Measurements from ENCODE around the gene SERPINE2.

The SERPINE2 gene

DNA sequence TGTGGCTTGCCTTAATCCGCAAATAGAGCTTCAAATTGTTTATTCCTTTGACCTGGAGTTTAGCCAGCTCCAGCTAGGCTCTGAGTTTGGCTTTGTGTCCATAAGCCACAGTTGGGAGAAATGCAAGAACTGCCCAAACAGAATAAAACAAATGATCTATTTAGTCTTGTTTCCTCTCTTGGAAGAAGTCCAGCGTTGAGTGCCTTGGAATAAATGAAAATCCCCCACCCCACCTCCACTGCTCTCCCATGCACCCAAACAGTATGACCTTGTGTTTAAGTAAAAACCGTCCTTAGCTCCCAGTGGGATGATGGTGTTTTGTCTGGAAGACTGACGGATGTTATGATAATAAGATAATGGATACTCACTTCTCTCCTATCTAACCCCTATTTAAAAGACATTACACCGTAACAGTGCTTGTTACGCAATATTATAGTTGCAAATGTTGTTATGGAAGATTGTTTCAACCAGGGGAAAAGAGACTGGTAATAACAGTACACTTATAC lies 3.2 kb upstream of the SERPINE2 start:
- DNase-seq = no peak

DNA sequence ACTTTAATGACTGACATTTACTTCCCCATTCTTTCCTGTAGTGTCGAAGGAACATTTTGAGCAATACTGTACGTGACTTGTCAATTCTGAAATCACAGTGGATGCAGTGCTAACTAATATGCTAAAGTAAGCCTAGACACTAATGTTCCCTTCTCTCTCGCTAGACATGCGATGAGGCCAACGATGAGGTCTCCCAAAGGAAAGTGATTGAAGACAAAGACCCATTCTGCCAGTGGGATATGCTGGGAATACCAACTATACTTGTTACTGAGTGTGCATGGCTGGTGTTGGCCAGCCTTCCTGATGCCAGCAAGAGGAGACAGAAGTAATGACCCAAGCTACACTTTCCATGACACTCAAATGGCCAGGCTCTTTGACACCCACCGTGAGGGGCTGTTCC lies 2.5 kb upstream of the SERPINE2 start:
- no peak for DNase-seq

DNA sequence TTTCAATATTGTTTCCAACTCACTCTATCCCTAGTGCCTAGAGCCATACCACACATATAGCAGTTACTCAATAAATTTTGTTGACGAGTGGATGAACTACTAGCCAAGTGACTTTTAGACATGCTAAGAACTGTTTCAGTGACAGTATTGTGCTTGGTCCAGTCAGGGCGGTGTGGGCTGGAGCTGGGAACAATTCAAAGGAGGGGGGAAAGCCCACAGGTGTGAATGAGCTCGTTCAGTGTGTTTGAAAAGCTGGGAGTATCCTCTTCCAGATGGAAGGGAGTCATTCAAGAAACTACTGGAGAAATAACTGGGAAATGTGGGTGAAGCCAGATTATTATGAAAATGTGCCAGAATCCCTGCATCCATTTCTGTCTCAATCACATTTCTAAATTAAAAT lies 1.7 kb upstream of the SERPINE2 start:
- no peak for DNase-seq

DNA sequence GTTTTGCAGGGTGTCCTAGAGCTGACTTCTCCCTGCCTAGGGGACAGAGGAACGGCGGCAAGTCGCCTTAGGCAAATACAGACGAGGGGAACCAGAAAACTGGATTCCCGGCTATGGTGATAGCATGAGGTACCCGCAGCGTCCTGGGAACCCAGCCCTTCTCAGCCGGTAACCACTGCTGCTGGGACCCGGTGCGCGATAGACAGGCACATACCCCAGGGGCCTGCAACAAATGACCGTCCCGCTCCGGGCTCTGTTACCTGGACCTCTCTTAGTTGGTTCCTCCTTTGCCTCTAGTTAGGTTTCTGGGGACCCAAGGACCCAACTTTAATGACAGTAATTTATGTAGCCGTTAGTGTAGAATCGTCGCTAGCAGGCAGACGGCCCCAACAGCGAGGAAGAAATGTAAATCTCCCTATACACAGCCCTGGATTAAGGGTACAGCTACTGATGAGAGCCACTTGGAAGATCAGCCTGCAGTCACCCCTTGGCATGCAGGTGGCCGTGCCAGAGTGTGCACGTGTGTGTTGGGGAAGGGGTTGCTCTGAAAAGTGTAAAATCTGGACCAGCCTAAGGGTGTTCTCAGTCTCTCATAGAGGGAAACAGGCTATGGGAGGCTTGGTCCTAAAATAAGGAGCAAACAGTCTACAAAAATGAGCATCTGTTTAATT lies 819 bp upstream of the SERPINE2 start:
- no peak for DNase-seq

DNA sequence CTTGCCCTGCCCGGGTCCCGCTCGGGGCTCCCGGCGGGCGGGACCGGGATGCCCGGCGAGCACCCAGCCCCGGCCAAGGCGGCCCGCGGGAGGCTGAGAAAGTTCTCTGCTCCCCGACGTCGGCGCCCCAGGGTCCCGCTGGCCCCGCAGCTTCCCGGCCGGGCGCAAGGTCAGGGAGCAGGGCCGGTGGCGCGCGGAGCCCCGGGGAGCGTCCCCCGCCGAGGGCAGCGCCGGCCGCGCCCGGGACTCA lies 331 bp downstream of the SERPINE2 start:
- DNase-seq = no peak

DNA sequence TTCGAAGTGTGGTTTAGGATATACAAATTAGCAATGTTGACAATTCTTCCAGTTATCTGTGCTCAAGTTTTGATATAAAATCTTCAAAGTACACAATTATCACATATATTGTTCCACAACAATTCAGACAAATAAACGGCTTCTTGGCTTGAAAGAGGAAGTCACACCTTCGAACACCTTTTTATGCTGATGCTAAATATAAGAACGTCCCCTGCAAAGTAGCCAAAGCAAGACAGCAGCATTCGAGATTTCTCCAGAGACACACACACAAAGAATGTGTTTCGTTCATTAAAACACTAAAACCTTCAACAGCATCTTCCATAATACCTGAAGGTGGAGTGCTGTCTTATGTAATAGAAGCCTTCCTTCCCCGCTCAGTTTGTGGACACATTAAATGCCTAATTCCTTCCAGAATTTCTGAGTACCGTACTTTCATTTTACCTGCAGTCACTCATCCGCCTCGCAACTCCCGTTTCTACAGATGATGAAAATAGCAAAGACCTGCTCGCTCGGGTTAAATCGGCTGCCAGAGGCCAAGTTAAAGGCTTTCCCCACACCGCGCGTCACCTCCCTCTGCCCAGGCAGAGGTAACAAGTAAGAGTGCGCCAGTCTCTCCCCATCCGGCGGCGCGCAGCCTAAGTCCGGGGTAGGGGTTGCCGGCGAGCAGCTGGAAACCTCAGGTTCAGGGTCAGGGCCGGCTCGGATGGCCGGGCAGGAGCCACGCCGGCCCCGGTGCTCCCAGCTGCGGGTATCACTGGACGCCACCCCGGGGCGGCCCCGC lies 847 bp downstream of the SERPINE2 start:
- no peak for DNase-seq

DNA sequence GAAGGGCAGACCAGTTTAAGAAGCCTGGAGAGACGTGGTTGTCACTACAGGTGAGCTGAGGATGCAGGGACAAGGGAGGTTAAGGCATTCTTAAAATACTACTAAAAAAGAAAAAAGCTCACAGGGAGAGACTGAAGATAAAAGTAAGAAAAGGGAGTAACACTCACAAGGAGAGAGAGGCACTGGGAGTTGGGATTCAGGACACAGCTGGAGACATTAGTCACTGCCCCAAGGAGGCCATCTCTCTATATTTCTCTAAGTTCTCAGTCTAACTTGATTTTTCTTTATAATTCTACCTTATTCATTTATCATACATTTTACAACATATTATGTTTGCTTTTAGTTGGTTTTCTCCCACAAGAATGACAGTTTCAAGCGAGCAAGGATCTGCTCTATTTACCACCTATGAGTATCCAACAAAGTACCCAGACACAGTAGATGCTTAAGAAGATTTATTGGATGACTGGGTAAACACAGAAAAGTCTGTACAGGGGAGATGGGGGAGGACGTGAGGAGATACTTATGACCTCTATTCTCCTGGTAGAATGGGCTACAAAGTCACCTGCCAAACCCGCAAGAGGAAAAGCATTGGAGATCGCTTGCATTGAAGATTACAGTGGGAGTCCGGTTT lies 2.2 kb downstream of the SERPINE2 start:
- no peak for DNase-seq

DNA sequence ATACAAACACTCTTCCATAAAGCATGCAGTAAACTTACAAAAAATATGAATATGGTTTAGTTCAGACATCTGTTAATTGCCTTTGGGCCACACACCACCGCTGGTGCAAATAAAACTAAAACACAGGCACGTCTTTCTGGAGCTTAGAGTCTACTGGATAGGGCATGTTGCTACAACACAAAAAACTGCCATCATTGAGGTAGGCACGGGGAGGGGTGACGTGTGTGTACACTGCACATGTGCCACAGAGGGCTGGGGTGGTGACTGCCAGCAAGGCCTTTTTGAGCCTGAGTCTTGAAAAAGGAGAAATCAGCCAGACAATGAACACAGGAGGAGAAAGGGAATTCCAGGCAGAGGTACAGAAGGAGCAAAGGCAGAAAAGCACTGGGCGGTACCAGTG lies 5.1 kb downstream of the SERPINE2 start:
- no peak for DNase-seq

DNA sequence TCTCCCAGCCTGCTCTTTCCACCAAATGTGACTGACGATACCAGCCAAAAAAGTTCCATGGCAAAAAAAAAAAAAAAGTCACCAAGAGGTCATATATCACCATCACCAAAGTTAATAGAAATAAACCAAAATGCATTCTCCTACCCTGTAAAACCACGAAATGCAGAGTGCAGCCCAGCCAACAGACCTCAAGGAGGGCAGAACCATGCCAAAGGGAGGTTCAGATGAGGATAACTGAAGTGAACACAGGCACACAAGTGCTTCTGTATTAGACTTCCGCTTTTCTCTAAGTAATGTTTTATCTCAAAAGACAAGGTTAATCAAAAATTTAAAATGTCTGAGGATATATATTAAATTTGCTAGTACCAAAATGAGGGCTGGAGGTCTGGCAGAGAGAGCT lies 5.5 kb downstream of the SERPINE2 start:
- DNase-seq = no peak

DNA sequence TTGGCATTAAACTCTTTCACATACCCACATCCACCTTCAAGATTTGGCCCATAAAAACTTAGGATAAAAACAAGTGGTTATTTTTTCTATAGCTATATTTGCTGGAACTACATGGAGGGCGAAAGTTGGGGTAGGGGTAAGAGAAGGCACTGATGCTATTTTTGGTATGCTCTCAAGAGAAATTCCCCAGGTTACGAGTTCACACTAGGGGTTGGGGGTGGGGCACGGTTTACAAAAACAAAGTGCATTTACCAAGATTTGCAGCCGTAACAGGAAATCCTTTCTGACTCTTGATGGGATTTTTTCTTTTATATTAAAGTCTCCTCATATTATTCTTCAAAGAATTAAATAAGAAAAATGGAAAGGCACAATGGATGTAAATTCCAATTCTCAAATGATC lies 6.8 kb downstream of the SERPINE2 start:
- DNase-seq = no peak

DNA sequence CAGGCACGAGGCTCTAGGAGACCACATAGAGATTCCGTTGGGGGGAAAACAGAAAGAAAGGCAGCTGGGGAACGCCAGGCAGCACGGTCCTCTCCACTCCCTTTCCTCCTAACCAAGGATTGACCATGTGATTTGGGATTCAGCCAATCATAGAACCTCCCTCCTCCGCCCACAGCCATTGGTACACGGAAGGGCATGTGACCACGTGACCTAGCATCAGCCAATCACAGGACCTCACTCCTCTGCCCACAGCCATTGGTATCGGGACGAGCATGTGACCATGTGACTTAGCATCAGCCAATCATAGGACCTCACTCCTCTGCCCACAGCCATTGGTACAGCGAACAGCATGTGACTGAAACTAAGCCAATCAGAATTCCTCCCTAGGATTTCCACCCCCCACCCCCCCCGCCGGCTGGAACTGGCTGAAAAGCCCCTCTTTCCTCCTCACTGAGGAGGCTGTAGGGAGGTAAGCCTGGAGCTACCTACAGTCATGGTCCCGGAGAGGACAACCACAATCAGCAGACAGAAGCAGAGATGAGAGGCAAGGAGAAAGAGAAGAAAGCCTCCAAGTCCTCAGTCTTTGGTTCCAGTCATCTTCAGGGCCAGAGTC lies 7.6 kb downstream of the SERPINE2 start:
- DNase-seq = no peak

DNA sequence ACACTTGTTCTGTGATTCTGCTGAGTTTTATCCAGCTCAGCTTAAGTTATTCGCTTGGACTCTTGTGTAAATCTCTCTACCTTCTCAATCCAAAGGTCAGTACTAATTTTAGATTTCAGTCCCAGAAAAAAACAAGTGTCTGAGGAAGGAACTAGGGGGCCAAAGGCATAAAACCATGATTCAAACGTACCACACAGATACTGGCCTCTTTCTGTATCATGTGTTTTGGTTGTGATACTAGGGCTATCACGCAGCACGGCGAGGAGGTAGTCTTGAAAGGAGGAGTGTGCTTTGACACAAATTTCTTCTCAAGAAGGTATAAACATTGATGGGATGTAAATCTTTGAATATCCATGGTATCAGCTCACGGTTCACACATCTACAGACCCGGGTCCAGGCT lies 8.3 kb downstream of the SERPINE2 start:
- no peak for DNase-seq

DNA sequence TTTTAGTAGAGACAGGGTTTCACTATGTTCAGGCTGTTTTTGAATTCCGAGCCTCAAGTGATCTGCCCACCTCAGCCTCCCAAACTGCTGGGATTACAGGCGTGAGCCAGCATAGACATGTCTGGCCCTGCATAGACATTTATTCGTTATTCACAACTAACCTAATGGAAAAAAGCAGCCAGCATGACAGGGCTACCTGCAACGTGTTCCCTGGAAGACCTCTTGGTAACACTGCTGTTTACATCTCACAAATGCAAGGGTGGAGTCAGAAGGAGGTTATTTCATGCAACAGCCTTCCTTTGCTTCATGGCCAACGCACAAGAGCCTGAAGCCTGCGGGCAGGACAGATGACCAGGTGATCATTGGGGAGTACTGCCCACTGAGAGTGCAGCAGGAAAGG lies 9.2 kb downstream of the SERPINE2 start:
- DNase-seq = no peak

DNA sequence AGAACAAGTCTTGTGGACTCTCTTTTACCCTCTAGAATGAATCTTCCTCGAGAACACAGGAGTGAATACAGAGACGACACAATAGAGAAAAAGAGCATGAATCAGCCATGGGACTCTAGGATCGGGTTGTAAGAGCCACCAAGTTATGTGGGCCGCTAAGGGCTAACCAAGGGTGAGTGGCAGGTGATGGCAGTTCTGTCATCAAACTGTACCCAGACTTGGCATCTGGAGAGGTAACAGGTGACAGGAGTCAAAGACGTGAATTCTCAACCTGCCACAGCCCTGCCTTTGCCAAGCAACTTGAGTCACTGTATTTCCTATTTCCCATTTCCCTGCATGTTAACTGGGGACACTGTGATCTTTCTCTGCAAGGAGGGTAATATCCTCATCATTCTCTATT lies 11.2 kb downstream of the SERPINE2 start:
- no peak for DNase-seq

DNA sequence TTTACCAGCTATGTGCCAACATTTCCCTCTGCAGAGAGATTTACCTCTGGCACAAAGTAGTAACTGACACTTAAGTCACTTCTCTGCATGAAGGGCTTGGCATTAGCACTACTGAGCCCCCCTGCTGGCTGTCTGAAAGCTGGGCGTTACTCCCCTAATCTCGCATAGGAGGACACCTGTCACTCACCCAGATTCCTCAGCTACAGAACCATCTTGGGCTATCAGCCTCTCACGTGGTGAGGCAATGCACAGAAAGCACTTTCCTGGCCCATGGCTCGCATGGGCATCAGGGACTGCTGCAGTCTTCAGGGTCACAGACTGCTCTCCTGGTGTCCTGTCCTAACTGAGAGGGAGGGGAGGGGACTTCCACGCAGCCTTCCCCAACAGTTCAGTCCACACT lies 12.0 kb downstream of the SERPINE2 start:
- DNase-seq = no peak

DNA sequence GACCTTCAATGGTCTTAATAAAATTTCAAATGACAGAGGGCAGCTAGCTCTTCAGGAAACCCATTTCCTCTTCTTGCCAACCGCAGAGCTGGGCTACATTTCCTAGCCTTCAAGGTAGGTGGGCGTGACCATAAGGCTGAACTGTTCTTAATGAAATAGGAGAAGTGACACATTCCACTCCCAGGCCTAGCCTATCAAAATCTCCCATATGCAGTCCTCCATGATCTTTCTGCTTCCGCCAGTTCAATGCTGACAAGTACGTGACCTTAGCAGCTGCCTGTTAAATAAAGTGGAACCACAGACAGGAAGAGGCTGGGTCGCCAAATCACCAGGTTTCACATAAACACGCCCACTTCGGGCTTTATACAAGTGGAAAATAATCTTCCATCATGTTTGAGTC lies 13.2 kb downstream of the SERPINE2 start:
- no peak for DNase-seq

DNA sequence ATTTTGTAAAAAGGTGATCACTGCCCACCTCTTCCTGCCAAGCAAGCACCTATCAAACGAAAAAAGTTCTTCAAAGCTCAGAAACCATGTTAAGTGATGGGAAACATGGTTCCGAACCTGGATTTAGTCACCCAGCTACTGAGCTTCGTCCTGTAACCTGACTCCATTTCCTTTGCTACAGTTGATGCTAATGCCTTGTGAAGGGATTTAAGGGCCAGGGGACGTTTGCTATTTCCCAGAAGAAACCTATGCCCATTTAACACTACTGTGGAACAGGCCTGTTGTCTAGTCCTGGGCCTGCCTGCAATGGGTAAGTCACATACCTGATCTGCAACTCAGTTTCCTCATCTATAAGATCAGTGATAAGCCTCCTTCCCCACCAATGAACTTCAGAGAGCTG lies 14.8 kb downstream of the SERPINE2 start:
- no peak for DNase-seq

DNA sequence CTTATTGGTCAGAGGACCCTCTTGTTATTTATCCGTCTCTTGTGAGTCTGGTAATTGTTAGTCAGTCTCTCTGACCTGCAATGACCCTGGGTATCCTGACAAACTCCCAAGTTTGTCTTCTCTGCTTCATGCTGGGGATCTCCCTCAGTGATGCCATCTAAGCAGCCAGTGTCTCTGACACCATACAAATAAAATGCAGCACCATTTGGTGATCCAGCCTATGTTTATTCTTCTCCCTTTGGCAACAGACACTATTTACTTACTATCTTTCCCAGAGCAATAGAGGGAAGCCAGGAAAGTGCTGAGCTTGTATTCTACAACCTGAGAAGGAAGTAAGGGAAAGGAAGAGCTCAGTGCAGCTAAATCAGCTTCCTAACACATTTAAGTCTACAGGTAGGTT lies 15.9 kb downstream of the SERPINE2 start:
- no peak for DNase-seq

DNA sequence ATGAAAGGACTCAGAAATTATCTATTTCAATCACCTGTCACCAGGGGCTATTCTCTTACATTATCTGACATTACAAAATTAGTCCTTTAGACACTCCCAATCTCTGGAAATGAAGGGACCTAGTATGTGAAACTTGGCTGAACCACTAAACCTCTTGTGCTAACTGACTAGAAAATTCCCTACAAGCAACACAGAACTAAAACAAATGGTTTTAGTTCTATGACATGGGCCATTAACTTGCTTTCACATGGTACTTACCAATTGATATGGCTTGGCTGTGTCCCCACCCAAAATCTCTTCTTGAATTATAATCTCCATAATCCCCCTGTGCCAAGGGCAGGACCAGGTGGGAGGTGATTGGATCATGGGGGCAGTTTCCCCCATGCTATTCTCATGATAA lies 16.6 kb downstream of the SERPINE2 start:
- DNase-seq = no peak

DNA sequence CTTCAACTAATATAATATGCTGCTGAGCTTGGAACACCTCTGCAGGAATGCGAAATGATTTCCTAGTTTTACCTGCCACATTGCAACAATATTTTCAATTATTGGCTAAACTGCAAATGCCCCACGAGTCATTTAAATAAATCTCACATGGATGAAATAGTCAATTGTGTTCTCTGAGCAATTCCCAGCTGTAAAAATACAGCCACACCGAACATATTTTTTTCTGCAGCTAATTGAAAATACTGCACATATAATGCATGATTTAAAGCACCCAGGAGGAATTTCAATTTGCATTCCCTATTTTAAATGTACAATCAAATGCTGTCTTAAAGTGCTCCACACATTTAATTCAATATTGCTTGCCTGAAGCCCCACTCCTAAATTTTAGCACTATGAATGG lies 18.6 kb downstream of the SERPINE2 start:
- no peak for DNase-seq

DNA sequence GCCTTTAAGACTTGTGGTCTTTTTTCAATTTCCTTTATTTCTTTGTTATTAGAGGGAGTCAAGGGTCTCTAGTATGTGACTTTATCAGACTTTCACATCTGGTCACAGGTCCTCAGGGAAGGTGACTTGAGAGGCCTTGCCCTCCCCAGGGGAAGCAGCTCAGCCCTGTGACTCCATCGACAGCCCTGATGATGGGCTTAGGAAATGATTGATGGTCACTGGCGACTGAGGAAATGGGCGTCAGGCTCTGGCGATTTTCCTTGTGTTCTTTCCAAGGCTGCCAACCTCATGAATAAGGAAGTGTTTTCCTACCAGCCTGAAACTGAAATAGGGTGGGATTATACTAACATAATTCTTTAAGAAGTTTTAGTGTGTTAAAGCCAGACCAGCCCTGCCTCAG lies 21.1 kb downstream of the SERPINE2 start:
- no peak for DNase-seq

DNA sequence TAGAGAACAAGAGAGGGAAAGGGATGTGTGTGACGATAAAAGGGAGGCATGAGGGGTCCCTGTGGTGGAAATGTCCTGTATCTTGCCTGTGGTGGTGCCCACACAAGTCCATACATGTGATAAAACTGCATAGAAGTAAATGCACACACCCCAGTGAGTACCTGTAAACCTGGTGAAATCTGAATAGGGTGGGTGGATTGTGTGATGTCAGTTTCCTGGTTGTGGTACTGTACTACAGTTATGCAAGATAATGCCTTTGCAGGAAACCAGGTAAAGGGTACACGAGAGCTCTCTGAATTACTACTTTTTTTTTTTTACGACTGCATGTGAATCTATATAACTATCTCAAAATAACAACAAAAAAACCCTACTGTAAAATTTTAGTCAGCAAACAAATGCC lies 22.1 kb downstream of the SERPINE2 start:
- no peak for DNase-seq

DNA sequence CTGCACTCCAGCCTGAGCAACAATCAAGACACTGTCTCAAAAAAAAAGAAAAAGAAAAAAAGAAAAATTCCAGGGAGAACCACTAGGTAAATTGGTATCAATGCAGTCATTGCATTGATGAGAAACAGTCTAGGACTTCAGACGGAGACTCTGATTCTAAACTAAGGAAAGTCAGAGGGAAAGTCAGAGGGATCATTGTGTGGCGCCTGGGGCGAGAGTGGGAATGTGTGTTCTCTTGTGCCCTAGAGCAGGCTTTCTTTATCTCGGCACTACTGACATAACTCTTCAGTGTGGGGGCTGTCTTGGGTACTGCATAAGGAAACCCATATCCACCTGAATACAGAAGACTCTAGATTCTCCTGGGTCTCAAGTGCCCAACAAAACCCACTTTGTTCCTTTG lies 24.8 kb downstream of the SERPINE2 start:
- no peak for DNase-seq

DNA sequence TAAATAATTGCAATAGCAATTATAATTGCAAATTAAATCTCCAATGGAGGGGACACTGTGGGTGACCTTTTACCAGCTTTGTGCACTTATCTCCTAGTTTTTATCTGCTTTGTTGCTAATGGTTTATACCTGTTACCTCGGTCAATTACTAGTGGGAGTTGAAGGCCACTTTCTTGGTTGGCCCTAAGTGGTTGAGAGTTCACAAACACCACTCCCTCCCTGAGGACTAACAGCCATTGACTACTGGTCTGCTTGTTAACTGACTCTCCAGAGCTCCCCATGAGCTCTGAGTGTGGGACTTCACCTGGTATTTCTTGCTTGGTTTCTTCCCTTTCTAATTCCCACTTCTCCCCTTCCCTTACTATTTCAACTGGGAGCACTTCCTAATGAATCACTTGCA lies 27.2 kb downstream of the SERPINE2 start:
- DNase-seq = no peak
